ENCODE results near the gene TUBA4B.

- TF ChIP-seq TARDBP (IDR thresholded peaks at IDR 0.05) (no peak), NFRKB (IDR thresholded peaks at IDR 0.05) (no peak), SP1 (IDR thresholded peaks at IDR 0.05) (no peak), SUZ12 (IDR thresholded peaks at IDR 0.05) (no peak), LEF1 (IDR thresholded peaks at IDR 0.05; ENCODE audit: borderline replicate concordance) (no peak), L3MBTL2 (conservative IDR thresholded peaks at IDR 0.05) (no peak), FOXM1 (IDR thresholded peaks at IDR 0.05; ENCODE audit: borderline replicate concordance) (no peak), CTBP1 (IDR thresholded peaks at IDR 0.05; ENCODE audit: borderline replicate concordance) (no peak), BHLHE40 (IDR thresholded peaks at IDR 0.05; ENCODE audit: borderline replicate concordance) (no peak)
These were observed 1.7 kb downstream of the TUBA4B start for GRCh38 chr2:219254590-219255201.
